Activated T-helper 1 cell treated with anti-CD3 and anti-CD28 coated beads, Interleukin-12 subunit alpha, Interleukin-12 subunit beta, Interleukin-2, Interleukin-4 antibody, amounts not matched to agents 30 ng/mL and 10 ng/mL and 1 ng/mL, durations not matched to agents 14 hours and 24 hours and 36 hours (primary cell): ENCODE data around the gene RNF32. TPM values are rescaled to one million over a fixed set of nuclear protein-coding genes. Genes with fewer than 3 reads are reported as not detected.
A peak's percentile ranks its signal among the peaks of the same experiment; 100 is the strongest.

Source experiments
- DNase-seq: peaks from one replicate; pipeline ENCODE4 v3.0.0; 2021; ENCODE audit warnings: low spot score
- H3K27ac Mint-ChIP-seq: one replicate; pipeline ENCODE4 v1.8.0; 2021; ENCODE audit warnings: mild to moderate bottlenecking, mixed read lengths
- H3K27me3 Mint-ChIP-seq: one replicate; pipeline ENCODE4 v1.8.0; 2022; ENCODE audit warnings: mild to moderate bottlenecking, moderate library complexity, mixed read lengths; ENCODE audit not compliant: insufficient read depth
- H3K36me3 Mint-ChIP-seq: one replicate; pipeline ENCODE4 v1.8.0; 2021; ENCODE audit warnings: low read depth, mixed read lengths
- H3K4me1 Mint-ChIP-seq: one replicate; pipeline ENCODE4 v1.8.0; 2021; ENCODE audit warnings: low read depth, mixed read lengths
- H3K4me3 Mint-ChIP-seq: one replicate; pipeline ENCODE4 v1.8.0; 2021; ENCODE audit warnings: mild to moderate bottlenecking, moderate library complexity, mixed read lengths
- H3K9me3 Mint-ChIP-seq: one replicate; pipeline ENCODE4 v1.8.0; 2021; ENCODE audit warnings: mixed read lengths
- intact Hi-C: fragments of 100-400 bp; cut with micrococcal nuclease; formaldehyde crosslinking; loops from one replicate; pipeline ENCODE4 v1.15.1; 2024
- total RNA-seq: library from RNA; stranded (reverse); gene quantifications from 2 replicates; pipeline ENCODE4 v1.2.3, GENCODE V29; 2022

RNF32 gene
- total RNA-seq, result 2.1 and 2.2 TPM in 2 replicates

DNA sequence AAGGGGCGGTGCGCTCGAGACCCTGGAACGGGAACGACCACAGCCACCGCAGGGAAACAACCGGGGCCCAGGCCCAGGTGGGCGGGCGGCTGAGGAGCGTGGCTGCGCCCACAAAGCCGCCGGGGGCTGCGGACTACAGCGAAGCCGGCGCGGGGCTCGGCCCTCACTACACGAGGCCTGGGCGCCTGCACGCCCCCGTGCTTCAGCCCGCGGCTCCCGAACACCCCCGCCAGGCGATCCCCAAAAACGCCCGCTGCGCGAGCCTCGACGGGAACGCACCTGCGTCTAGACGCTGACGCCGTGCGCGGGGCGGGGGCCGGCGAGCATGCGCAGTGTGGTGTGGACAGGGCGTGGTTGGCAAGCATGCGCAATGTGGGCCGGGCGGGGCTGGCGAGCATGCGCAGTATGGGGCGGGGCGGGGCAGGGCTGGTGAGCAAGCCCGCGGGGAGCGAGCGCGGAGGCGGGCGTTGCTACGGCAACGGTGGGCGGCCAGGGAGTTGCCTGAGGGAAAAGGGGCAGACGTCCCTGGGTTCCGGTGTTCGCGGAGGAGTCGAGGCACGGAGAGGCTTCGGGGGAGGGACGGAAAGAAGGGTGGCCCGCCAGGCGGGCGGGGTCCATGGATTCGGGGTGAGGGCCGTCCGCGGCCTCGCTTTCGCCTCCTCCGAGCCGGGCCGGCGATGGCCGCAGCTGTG is at the start of gene RNF32:
Gene RNF32, plus strand, starts transcription at position 518 of the 692 bp plus-strand sequence. CDS start 3,104 bp downstream, outside the sequence.
- intact Hi-C loops, result loop anchor here (1.0 to 10.0 kb wide), 9 partner anchors 27 to 1343 kb away; partner anchors contain the start of genes DNAJB6, INSIG1, LMBR1 and SHH
- Mint-ChIP-seq H3K36me3 (peaks cover 15% of the 10 kb centered on the region), H3K27ac (peak within 1 kb of the TSS; percentile 99), H3K4me1 (peaks cover 53% of the 10 kb centered on the region), H3K9me3 (peaks cover 6% of the 10 kb centered on the region), H3K27me3 (peaks cover 6% of the 10 kb centered on the region), H3K4me3 (peak within 1 kb of the TSS; percentile 93)
- peak; percentile 95 for DNase-seq

DNA sequence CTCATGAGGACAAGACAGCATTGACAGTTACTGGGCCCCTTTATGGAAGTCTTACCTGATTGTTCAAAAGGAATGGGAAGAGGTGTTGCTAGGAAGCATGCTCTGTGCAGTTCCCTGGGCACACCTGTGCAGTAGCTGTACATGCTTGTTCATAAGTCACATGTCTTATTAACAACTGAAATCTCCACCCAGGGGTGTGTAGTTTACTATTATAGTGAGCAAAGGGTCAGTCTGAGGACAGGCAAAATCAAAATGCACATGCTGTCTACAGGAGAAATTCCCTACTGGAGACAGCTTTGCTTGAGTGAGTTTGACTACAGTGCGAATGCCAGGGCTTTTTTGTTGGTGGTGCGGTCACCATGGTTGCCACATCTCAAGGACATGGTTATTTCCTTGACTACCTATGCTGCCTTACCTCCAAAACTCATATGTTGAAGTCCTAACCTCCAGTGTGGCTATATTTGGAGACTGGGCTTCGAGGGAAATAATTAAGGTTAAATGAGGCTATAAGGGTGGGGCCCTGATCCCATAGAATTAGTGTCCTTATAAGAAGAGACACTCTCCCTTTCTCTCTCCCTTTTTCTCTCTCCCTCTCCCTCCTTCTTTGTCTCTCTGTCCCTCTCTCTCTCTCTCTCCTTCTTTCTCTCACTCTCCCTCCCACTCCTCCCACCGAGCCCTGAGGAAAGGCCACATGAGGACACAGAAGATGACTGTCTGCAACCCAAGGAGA is 48.3 kb upstream of the RNF32 start:
- no peak overlapping the region for H3K4me3 Mint-ChIP-seq
- H3K9me3 Mint-ChIP-seq, result peaks cover 14% of the 10 kb centered on the region
- peaks cover 9% of the 10 kb centered on the region for H3K27me3 Mint-ChIP-seq
- no peak for DNase-seq
- H3K4me1 Mint-ChIP-seq, result no peaks in the 10 kb centered on the region
- no peaks in the 10 kb centered on the region for H3K36me3 Mint-ChIP-seq
- intact Hi-C loops, result no loop called here
- no peak overlapping the region for H3K27ac Mint-ChIP-seq

DNA sequence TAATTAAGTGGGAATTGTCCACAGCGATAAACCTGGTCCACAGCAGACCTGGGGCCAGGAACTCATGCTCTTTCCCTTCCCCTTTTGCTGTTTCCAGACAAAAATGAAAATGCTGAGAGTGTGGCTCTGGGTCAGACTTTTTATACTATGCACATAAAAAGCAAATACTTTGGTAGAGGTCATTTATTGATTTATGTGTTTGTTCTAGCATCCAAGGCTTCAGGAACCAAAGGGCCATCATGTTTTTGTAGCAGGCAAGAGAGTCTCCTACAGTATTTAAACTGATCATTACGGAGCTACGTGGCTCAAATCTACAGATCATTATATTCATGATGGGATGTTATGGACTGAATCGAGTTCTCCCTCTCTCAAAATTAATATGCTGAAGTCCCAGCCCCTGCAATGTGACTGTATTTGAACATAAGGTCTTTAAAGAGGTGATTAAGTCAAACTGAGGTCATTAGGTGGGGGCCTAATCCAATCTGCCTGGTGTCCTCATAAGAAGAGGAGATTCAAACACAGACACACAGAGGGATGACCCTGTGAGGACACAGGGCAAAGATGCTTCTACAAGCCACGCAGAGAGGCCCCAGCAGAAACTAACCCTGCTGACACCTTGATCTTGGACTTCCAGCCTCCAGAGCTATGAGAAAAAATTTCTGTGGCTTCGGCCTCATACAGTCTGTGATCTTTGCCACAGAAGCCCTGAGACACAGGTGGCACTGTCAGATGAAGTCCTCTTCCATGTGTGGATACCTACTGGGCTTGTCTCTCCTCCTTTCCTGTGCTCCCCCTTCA is 46.1 kb upstream of the RNF32 start:
- DNase-seq, result no peak
- no peaks in the 10 kb centered on the region for H3K4me1 Mint-ChIP-seq
- H3K27ac Mint-ChIP-seq, result no peak overlapping the region
- no peaks in the 10 kb centered on the region for H3K36me3 Mint-ChIP-seq
- peaks cover 14% of the 10 kb centered on the region for H3K9me3 Mint-ChIP-seq
- H3K27me3 Mint-ChIP-seq, result peaks cover 14% of the 10 kb centered on the region
- intact Hi-C loops, result no loop called here
- no peak overlapping the region for H3K4me3 Mint-ChIP-seq

- H3K9me3 Mint-ChIP-seq, result no peaks in the 10 kb centered on the region
- no peak overlapping the region for H3K4me3 Mint-ChIP-seq
- no peak overlapping the region for H3K27ac Mint-ChIP-seq
- no peak for DNase-seq
- H3K27me3 Mint-ChIP-seq, result peaks cover 20% of the 10 kb centered on the region
- intact Hi-C loops, result no loop called here
- H3K4me1 Mint-ChIP-seq, result no peaks in the 10 kb centered on the region
- no peaks in the 10 kb centered on the region for H3K36me3 Mint-ChIP-seq
These were observed 40.1 kb upstream of the RNF32 start for GRCh38 chr7:156600496-156600895.

GRCh38 chr7:156602283-156602682 is 38.3 kb upstream of the RNF32 start:
- intact Hi-C loops, result no loop called here
- Mint-ChIP-seq H3K27me3 (peaks cover 20% of the 10 kb centered on the region), H3K9me3 (no peaks in the 10 kb centered on the region), H3K4me3 (no peak overlapping the region), H3K27ac (no peak overlapping the region), H3K4me1 (no peaks in the 10 kb centered on the region), H3K36me3 (no peaks in the 10 kb centered on the region)
- no peak for DNase-seq

- Mint-ChIP-seq H3K9me3 (no peaks in the 10 kb centered on the region), H3K27ac (no peak overlapping the region), H3K36me3 (no peaks in the 10 kb centered on the region), H3K4me1 (no peaks in the 10 kb centered on the region), H3K4me3 (no peak overlapping the region), H3K27me3 (peaks cover 22% of the 10 kb centered on the region)
- DNase-seq, result no peak
- intact Hi-C loops, result no loop called here
These were observed 37.6 kb upstream of the RNF32 start for GRCh38 chr7:156603011-156603410.

DNA sequence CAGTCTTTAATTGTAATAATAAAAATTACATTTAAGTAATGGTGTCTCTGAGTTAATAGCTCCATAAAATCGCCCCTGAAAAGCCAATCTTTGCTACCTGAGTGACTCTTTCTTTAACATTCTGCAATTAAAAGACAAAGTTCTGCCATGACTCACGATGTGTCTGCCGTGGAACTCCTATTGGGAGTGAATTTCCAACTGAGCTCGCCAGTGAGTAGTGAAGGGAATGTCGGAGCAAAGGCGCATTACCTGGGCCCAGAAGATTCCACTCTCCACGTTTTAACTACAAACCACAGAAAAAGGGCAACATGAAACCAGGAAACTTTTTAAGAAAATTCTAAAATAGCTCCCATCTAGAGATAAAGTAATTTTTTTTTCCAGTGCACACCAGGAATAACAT is 36.9 kb upstream of the RNF32 start:
- no peak overlapping the region for H3K27ac Mint-ChIP-seq
- H3K4me3 Mint-ChIP-seq, result no peak overlapping the region
- no peaks in the 10 kb centered on the region for H3K9me3 Mint-ChIP-seq
- no peak for DNase-seq
- H3K4me1 Mint-ChIP-seq, result no peaks in the 10 kb centered on the region
- H3K27me3 Mint-ChIP-seq, result peaks cover 26% of the 10 kb centered on the region
- intact Hi-C loops, result no loop called here
- no peaks in the 10 kb centered on the region for H3K36me3 Mint-ChIP-seq

DNA sequence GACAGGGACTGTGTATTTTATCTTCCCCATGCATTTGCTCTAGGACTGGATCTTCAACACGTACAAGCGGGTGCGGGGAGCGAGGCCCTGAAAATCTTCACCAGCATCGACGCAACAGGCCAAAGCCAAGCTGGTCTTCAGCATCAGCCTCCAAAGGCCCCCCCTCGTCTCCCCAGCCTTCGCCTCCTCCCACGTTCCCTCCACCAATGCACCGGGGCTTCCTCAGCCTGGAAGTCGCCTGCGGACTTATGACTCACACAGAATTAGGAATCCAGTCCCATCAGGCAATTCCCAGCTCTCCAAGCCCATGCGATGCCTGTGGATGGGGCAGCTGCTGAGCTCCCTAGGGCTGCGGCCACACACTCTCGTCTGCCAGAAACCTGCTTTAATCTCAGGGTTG is 36.3 kb upstream of the RNF32 start:
- H3K4me3 Mint-ChIP-seq, result no peak overlapping the region

GRCh38 chr7:156604836-156605695 is 35.5 kb upstream of the RNF32 start:
- peaks cover 34% of the 10 kb centered on the region for H3K27me3 Mint-ChIP-seq
- H3K36me3 Mint-ChIP-seq, result no peaks in the 10 kb centered on the region
- H3K27ac Mint-ChIP-seq, result no peak overlapping the region
- no peak overlapping the region for H3K4me3 Mint-ChIP-seq
- no peak for DNase-seq
- intact Hi-C loops, result no loop called here
- H3K9me3 Mint-ChIP-seq, result no peaks in the 10 kb centered on the region
- H3K4me1 Mint-ChIP-seq, result no peaks in the 10 kb centered on the region

More for the DNA sequence above, 36.3 kb upstream of the RNF32 start:
- Mint-ChIP-seq H3K4me1 (no peaks in the 10 kb centered on the region), H3K27ac (no peak overlapping the region), H3K9me3 (no peaks in the 10 kb centered on the region), H3K27me3 (peaks cover 30% of the 10 kb centered on the region), H3K36me3 (no peaks in the 10 kb centered on the region)
- intact Hi-C loops, result no loop called here
- DNase-seq, result no peak

DNA sequence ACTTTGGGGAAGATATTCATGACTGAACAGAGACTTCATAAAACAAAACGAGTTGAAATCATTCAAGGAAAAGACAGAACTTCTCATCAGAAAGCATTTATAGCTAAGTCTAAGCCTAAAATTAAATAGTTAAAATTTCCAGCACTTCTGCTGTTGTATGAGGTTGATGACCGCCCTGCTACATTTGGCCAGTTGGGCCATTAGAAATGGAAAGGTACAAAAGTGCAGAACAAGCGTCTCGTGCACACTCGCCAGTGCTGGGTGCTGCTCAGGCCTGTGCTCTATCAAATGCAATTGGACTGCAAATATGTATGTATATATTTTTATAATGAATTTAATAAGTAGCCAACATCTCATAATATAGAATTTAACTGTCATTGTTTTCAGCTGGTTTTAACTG is 34.4 kb upstream of the RNF32 start:
- no peaks in the 10 kb centered on the region for H3K4me1 Mint-ChIP-seq
- H3K27ac Mint-ChIP-seq, result no peak overlapping the region
- no peaks in the 10 kb centered on the region for H3K9me3 Mint-ChIP-seq
- no peak overlapping the region for H3K4me3 Mint-ChIP-seq
- intact Hi-C loops, result no loop called here
- H3K27me3 Mint-ChIP-seq, result peaks cover 41% of the 10 kb centered on the region
- no peak for DNase-seq
- H3K36me3 Mint-ChIP-seq, result peaks cover 1% of the 10 kb centered on the region

GRCh38 chr7:156606691-156607331 is 33.8 kb upstream of the RNF32 start:
- DNase-seq, result no peak
- H3K4me1 Mint-ChIP-seq, result peaks cover 1% of the 10 kb centered on the region
- H3K9me3 Mint-ChIP-seq, result no peaks in the 10 kb centered on the region
- peaks cover 1% of the 10 kb centered on the region for H3K36me3 Mint-ChIP-seq
- no peak overlapping the region for H3K27ac Mint-ChIP-seq
- H3K4me3 Mint-ChIP-seq, result no peak overlapping the region
- intact Hi-C loops, result no loop called here
- peaks cover 41% of the 10 kb centered on the region for H3K27me3 Mint-ChIP-seq
